MM.1S (cell line): ENCODE results near the gene LIPI.

Experiments used
- CTCF ChIP-seq: fragments of 300-600 bp; sonication (generic); IDR thresholded peaks from 2 replicates; pipeline ENCODE4 v1.5.1; 2016; ENCODE audit warnings: antibody characterized with exemption, low read length, mixed read lengths
- EZH2 ChIP-seq: fragments of 300-600 bp; sonication (generic); optimal IDR thresholded peaks from 2 replicates; pipeline ENCODE3; 2017; ENCODE audit warnings: low read depth, mild to moderate bottlenecking, antibody characterized with exemption, low read length, mixed read lengths

- TF ChIP-seq CTCF (no peak), EZH2 (no peak)
Observed at GRCh38 chr21:14074177-14074576, 136.6 kb downstream of the LIPI start.
